Measurements from ENCODE around the gene MRPL43.

GRCh38 chr10:101007099-101007711 is 19.9 kb upstream of the MRPL43 start:
- TF ChIP-seq EZH2 (IDR thresholded peaks at IDR 0.05; ENCODE audit: insufficient read depth, poor library complexity, severe bottlenecking), result no peak
- no peak for TF ChIP-seq EZH2phosphoT487 (IDR thresholded peaks at IDR 0.05; ENCODE audit: insufficient read depth, low read depth)
